Mesodermal cell (in vitro differentiated cells): ENCODE measurements around the gene CACHD1.

ENCODE experiments used
- H3K27ac ChIP-seq: 2 replicates; pipeline ENCODE4 v1.7.0; 2013; ENCODE audit warnings: mild to moderate bottlenecking, low read depth, low read length, moderate library complexity; ENCODE audit not compliant: severe bottlenecking
- H3K36me3 ChIP-seq: 2 replicates; pipeline ENCODE4 v1.7.1; 2013; ENCODE audit warnings: mild to moderate bottlenecking, low read length, moderate library complexity; ENCODE audit not compliant: control insufficient read depth, insufficient read depth
- H3K4me1 ChIP-seq: one replicate; pipeline ENCODE4 v1.7.1; 2013; ENCODE audit warnings: mild to moderate bottlenecking, low read length; ENCODE audit not compliant: insufficient read depth, control insufficient read depth, poor library complexity, severe bottlenecking
- H3K4me3 ChIP-seq: 2 replicates; pipeline ENCODE4 v1.7.0; 2013; ENCODE audit warnings: low read length, control low read depth, mild to moderate bottlenecking; ENCODE audit not compliant: insufficient read depth, poor library complexity, severe bottlenecking; ENCODE audit errors: extremely low read depth
- H3K9me3 ChIP-seq: 2 replicates; pipeline ENCODE4 v1.7.1; 2013; ENCODE audit warnings: mild to moderate bottlenecking, low read length, moderate library complexity; ENCODE audit not compliant: control insufficient read depth
- WGBS, 2 experiments: methylation state at CpG; one replicate each; pipeline ENCODE4 v1.1.5; 2013; ENCODE audit warnings: missing lambda C conversion rate in 2 of 2; ENCODE audit not compliant: insufficient coverage in 2 of 2; 5-methylcytosine and 5-hydroxymethylcytosine counted together

Gene CACHD1

DNA sequence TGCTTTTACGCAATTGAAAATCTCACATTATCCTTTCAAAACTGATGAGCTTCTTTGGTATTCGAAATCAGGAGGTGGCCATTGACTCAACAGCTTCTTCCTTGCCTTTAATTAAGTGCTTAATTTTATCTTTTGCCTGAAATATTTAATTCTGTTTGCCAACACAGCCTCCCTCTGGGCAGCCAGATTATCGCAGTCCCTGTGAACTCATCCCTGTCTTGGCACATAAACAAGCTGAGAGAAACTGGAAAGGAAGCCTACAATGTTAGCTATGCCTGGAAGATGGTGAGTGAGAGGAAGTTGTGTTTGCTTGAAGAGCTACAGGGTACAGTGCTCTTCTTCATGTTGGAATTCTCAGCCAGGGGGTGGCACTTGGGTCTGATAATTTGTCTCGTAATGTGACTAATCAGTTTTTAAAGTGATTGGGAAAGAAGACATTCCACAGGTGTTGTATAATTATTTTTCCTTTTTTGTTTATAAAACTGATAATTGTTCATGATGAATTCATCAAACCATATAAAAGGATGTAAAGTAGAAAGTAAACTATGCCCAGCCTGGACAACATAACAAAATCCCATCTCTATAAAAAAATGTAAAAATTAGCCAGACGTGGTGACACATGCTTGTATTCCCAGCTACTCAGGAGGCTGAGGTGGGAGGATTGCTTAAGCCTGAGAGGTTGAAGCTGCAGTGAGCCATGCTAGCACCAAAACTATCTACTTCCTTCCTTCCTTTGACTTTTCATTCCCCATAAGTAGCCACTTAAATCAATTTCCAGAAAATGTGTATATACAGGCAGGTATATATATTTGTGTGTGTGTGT lies 184.8 kb downstream of the CACHD1 start:
- Histone ChIP-seq H3K4me1 (no peaks in the 10 kb centered on the region), H3K27ac (no peak overlapping the region), H3K9me3 (no peaks in the 10 kb centered on the region), H3K4me3 (no peak overlapping the region), H3K36me3 (peaks cover 64% of the 10 kb centered on the region)
- WGBS, 2 experiments: 90% methylated on average over 2 of the region's 5 CpGs; no CpG with 5 or more reads in 1 of the 2 experiments

GRCh38 chr1:64655861-64656260 lies 185.9 kb downstream of the CACHD1 start:
- 100% methylated on average over 2 of the region's 2 CpGs; no CpG with 5 or more reads in 1 of the 2 experiments for WGBS, 2 experiments
- Histone ChIP-seq H3K4me1 (no peaks in the 10 kb centered on the region), H3K4me3 (no peak overlapping the region), H3K9me3 (no peaks in the 10 kb centered on the region), H3K36me3 (peaks cover 70% of the 10 kb centered on the region), H3K27ac (no peak overlapping the region)

DNA sequence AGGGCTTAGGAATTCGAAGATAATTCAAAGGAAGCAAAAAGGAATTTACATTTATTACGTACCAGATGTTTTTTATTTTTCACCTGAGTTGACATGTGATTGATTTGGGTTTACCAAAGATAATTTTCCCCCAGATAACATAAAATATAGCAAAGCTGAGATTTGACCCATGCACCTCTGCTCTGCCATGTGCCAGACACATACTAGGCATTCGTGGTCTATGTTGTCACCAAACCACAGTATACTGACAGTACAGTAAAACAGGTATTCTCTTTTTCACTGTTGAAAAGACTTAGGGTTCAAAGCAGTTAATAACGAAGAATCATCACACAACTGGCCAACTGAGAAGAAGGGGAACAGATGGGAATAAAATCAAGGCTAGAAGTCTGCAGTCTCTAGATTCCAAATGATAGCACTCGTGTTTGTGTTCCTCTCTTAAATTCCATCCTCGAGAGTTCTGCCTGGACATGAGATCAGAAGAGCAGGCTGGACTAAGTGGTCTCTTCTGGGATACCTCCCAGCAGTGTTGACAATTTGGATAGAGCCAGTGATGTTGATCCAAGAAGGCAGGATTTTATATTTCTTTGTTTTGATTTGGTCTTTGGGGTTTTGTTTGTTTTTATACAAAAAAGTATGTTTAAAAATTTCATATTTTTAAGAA lies 189.7 kb downstream of the CACHD1 start:
- Histone ChIP-seq H3K36me3 (peaks cover 74% of the 10 kb centered on the region), H3K4me3 (no peak overlapping the region), H3K27ac (no peak overlapping the region), H3K9me3 (no peaks in the 10 kb centered on the region), H3K4me1 (no peaks in the 10 kb centered on the region)
- 89 to 100% methylated on average over 3 to 4 of the region's 6 CpGs for WGBS, 2 experiments

DNA sequence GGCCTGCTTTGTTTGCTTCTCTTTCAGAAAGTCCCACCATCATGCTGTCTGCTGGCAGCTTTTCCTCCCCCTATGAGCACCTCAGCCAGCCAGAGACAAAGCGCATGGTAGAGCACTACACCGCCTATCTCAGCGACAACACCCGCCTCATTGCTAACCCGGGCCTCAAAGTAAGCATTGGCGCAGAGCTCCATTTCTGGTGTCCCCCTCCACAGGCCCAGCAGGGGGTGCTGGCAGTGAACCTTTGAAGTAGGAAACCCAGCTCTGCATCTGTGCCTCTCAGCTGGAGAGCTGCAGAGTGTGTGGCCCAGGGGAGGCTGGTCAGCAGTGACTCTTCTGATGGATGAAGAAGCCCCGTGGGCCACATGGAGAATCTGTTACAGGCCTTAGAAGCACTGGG lies 193.7 kb downstream of the CACHD1 start:
- H3K36me3 ChIP-seq: peaks cover 79% of the 10 kb centered on the region
- peak overlapping the region; percentile 62 for H3K27ac ChIP-seq

GRCh38 chr1:64664299-64664698 lies 194.4 kb downstream of the CACHD1 start:
- H3K36me3 ChIP-seq: peaks cover 73% of the 10 kb centered on the region
- WGBS, 2 experiments: 91 to 92% methylated on average over 5 to 6 of the region's 6 CpGs
- peak overlapping the region; percentile 62 for H3K27ac ChIP-seq
- H3K4me3 ChIP-seq: no peak overlapping the region
- H3K9me3 ChIP-seq: no peaks in the 10 kb centered on the region
- H3K4me1 ChIP-seq: no peaks in the 10 kb centered on the region

More for the DNA sequence above, 193.7 kb downstream of the CACHD1 start:
- Histone ChIP-seq H3K9me3 (no peaks in the 10 kb centered on the region), H3K4me3 (no peak overlapping the region), H3K4me1 (no peaks in the 10 kb centered on the region)
- 82 to 86% methylated on average over 7 of the region's 7 CpGs for WGBS, 2 experiments

GRCh38 chr1:64669098-64669675 lies 199.3 kb downstream of the CACHD1 start:
- Histone ChIP-seq H3K4me1 (no peaks in the 10 kb centered on the region), H3K27ac (no peak overlapping the region), H3K36me3 (peaks cover 48% of the 10 kb centered on the region), H3K4me3 (no peak overlapping the region), H3K9me3 (no peaks in the 10 kb centered on the region)
- WGBS, 2 experiments: 94 to 96% methylated on average over 2 to 3 of the region's 3 CpGs

GRCh38 chr1:64675718-64676345 lies 205.9 kb downstream of the CACHD1 start:
- no peak overlapping the region for H3K27ac ChIP-seq
- 71 to 100% methylated on average over 1 of the region's 4 CpGs for WGBS, 2 experiments
- H3K36me3 ChIP-seq: peaks cover 70% of the 10 kb centered on the region
- H3K4me1 ChIP-seq: no peaks in the 10 kb centered on the region
- no peaks in the 10 kb centered on the region for H3K9me3 ChIP-seq
- H3K4me3 ChIP-seq: no peak overlapping the region

- Histone ChIP-seq H3K4me3 (no peak overlapping the region), H3K9me3 (no peaks in the 10 kb centered on the region), H3K4me1 (no peaks in the 10 kb centered on the region), H3K36me3 (peaks cover 72% of the 10 kb centered on the region), H3K27ac (no peak overlapping the region)
- WGBS, 2 experiments: no CpG with 5 or more reads among the region's 4 CpGs
These were observed 206.5 kb downstream of the CACHD1 start for GRCh38 chr1:64676386-64676785.

DNA sequence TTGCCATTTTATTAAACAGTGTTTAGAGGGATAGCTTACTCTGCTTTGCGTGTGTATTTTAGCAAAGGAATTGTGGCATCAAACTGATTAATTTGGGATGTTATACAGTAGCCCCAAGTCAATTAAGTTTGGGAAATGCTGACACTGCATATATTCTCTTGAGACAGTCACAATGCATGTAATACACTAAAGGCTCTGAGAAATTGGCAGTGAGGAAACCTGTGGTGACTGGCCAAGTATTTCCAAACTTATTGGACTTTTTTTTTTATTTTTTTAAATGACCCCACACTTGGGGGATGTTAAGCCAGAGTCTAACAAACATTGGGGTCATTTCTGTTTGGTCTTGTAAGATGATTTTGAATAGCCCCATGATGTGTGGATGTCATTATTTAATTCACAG lies 207.6 kb downstream of the CACHD1 start:
- no peak overlapping the region for H3K4me3 ChIP-seq
- WGBS, 2 experiments: no CpG with 5 or more reads among the region's 1 CpG
- peaks cover 77% of the 10 kb centered on the region for H3K36me3 ChIP-seq
- no peaks in the 10 kb centered on the region for H3K4me1 ChIP-seq
- no peaks in the 10 kb centered on the region for H3K9me3 ChIP-seq
- no peak overlapping the region for H3K27ac ChIP-seq

DNA sequence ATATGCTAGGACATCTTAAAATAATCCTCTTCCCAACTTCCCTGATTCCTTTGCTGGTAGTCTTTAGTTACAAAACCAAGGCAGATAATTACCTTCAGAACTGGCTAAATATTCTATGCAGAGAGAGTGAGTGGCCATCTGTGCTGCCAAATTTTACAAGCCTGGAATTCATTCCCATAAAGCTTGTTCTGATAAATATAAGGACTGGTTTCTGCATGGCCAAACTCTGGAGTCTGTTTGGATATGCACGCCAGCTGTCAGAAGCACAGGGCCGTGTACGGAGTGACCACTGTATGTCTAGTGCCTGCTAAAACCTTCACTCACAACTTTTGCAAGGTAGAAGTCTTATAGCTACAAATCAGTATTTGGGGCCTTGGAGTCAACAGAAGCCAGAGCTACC lies 208.4 kb downstream of the CACHD1 start:
- H3K9me3 ChIP-seq: no peaks in the 10 kb centered on the region
- no peak overlapping the region for H3K4me3 ChIP-seq
- 97 to 100% methylated on average over 3 of the region's 3 CpGs for WGBS, 2 experiments
- H3K4me1 ChIP-seq: no peaks in the 10 kb centered on the region
- peaks cover 73% of the 10 kb centered on the region for H3K36me3 ChIP-seq
- H3K27ac ChIP-seq: no peak overlapping the region
